ENCODE results near the gene HERC4. TPM values are rescaled to one million over a fixed set of nuclear protein-coding genes. Genes with fewer than 3 reads are reported as not detected.

HERC4 gene
- total RNA-seq, 4 donors from 2014 or later = 26.0 to 39.8 (median 33.1) TPM

DNA sequence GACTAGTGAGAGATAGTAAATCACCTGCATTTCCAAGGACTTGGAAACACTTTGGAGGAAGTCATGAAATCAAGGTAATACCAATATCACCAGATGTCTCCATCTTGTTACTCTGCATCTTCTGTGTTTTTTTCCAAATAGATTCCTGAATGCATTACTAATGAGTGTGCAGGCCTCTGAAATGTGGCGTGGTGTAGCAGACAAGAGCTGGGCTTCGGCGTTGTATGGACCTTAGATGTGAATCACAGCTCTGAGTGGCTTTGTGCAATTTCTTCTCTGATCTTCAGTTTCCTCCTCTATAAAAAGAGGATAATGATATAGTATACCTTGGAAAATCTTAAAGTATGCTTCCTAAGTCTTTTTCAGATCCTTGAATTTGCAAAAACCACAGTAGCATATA lies 24.7 kb upstream of the HERC4 start:
- intact Hi-C loops (cut with DNase I; ENCODE audit: low total_unique reads) = loop anchor here (10.0 kb wide), 1 partner anchor 55 kb away; no protein-coding TSS in a partner anchor

DNA sequence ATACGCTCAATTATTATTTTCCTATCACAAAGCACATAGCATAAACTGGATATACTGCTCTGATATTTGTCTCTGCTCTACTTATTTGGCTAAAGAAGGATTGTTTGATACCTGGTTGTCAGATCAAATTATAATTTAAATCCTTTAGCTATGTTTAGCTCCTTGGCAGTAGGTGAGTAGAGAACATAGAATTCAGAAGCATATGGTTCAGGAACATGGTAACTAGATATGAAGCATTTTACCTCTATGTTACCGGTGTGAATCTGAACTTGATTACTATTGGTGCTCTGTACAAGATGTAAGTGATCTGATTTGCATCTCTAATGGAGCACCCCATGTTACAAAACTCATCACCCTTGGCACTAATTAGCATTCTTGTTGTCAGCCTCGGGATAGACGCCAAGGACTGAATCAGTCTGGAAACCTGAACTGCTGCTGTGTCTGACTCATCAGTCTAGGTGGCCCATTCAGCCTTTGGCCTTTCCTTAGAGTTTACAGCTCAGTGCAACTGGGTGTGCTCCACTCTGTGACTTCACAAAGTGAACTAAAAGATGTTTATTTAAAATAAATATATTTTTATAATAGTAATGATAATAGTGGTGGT lies 21.9 kb upstream of the HERC4 start:
- peak in 1 of 2 donors; percentile 68 for DNase-seq (ENCODE audit: low spot score in 2 of 2)
- WGBS, 2 donors = 44% methylated on average over 4 of the region's 4 CpGs
- no peak overlapping the region for H3K4me3 ChIP-seq (ENCODE audit: low read depth, poor library complexity, severe bottlenecking)
- intact Hi-C loops (cut with DNase I; ENCODE audit: low total_unique reads) = loop anchor here (10.0 kb wide), 1 partner anchor 58 kb away; no protein-coding TSS in a partner anchor
- no peak for TF ChIP-seq POLR2A (IDR thresholded peaks at IDR 0.05)

More for the DNA sequence above, 24.7 kb upstream of the HERC4 start:
- no peak overlapping the region for H3K4me3 ChIP-seq (ENCODE audit: low read depth, poor library complexity, severe bottlenecking)
- WGBS, 2 donors = 97 to 100% methylated on average over 3 of the region's 3 CpGs
- no peak for DNase-seq (ENCODE audit: low spot score in 2 of 2)
- TF ChIP-seq, protein P1, sequence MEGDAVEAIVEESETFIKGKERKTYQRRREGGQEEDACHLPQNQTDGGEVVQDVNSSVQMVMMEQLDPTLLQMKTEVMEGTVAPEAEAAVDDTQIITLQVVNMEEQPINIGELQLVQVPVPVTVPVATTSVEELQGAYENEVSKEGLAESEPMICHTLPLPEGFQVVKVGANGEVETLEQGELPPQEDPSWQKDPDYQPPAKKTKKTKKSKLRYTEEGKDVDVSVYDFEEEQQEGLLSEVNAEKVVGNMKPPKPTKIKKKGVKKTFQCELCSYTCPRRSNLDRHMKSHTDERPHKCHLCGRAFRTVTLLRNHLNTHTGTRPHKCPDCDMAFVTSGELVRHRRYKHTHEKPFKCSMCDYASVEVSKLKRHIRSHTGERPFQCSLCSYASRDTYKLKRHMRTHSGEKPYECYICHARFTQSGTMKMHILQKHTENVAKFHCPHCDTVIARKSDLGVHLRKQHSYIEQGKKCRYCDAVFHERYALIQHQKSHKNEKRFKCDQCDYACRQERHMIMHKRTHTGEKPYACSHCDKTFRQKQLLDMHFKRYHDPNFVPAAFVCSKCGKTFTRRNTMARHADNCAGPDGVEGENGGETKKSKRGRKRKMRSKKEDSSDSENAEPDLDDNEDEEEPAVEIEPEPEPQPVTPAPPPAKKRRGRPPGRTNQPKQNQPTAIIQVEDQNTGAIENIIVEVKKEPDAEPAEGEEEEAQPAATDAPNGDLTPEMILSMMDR (IDR thresholded peaks at IDR 0.05) = no peak
- TF ChIP-seq POLR2A (IDR thresholded peaks at IDR 0.05) = no peak

DNA sequence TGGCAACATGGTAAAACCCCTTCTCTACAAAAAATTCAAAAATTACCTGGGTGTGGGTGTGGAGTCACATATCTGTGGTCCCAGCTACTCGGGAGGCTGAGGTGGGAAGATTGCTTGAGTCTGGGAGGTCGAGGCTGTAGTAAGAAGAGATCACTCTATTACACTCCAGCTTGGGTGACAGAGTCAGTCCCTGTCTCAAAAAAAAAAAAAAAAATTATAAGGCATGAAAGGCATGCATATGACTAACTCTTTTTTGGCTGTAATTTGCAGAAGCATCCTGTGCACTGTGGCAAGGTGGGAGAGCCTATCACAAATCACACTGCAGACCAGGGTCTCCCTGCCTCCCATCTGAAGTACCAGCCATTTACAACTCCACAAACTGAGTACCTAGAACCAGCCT lies 20.1 kb upstream of the HERC4 start:
- TF ChIP-seq POLR2A (IDR thresholded peaks at IDR 0.05) = no peak
- TF ChIP-seq, protein P1 (IDR thresholded peaks at IDR 0.05) = no peak
- H3K4me3 ChIP-seq (ENCODE audit: low read depth, poor library complexity, severe bottlenecking) = no peak overlapping the region
- 58 to 80% methylated on average over 2 of the region's 2 CpGs for WGBS, 2 donors
- intact Hi-C loops (cut with DNase I; ENCODE audit: low total_unique reads) = loop anchor here (10.0 kb wide), 1 partner anchor 60 kb away; no protein-coding TSS in a partner anchor
- DNase-seq (ENCODE audit: low spot score in 2 of 2) = no peak

DNA sequence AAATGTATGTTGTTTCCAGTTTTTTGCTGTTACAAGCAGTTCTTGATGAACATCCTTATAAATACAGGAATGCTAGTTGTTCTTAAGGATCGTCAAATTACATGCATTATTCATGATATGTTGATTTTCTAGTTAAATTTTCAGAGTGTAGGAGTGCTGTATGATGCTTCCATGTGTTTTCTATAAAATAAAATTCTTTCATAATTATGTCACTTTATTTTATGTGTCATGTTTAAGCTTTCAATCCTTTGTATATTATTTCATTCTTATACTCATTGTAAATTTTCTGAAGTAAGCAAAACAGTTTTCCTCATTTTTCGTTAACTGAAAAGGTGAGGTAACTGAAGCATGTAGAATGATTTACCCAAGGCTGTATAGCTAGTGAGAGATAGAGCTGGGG lies 17.4 kb upstream of the HERC4 start:
- no peak overlapping the region for H3K4me3 ChIP-seq (ENCODE audit: low read depth, poor library complexity, severe bottlenecking)
- WGBS, 2 donors = 83 to 84% methylated on average over 2 of the region's 2 CpGs
- no peak for DNase-seq (ENCODE audit: low spot score in 2 of 2)
- intact Hi-C loops (cut with DNase I; ENCODE audit: low total_unique reads) = loop anchor here (10.0 kb wide), 1 partner anchor 62 kb away; no protein-coding TSS in a partner anchor
- TF ChIP-seq, protein P1 (IDR thresholded peaks at IDR 0.05) = no peak
- TF ChIP-seq POLR2A (IDR thresholded peaks at IDR 0.05) = no peak

DNA sequence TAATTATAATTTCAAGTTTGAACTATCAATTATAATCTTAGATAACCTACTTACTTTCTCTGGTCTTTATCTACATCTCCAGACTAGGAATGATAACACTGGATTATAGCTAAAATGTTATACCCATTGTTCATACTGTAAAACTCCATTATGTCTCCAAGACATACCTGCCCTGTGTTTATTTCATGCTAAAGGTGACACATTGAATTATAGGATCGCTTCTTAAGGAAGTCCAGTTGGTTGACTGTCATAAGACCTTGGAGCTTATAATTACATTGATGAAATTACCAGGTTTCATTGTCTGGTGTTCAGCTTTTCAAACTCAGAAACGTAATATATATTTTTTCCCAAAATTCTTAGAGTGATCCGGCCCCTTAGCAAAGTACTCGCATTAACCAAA lies 15.5 kb upstream of the HERC4 start:
- WGBS, 2 donors = 86 to 88% methylated on average over 4 of the region's 4 CpGs
- intact Hi-C loops (cut with DNase I; ENCODE audit: low total_unique reads) = loop anchor here (10.0 kb wide), 1 partner anchor 64 kb away; no protein-coding TSS in a partner anchor
- TF ChIP-seq, protein P1 (IDR thresholded peaks at IDR 0.05) = no peak
- no peak for TF ChIP-seq POLR2A (IDR thresholded peaks at IDR 0.05)
- H3K4me3 ChIP-seq (ENCODE audit: low read depth, poor library complexity, severe bottlenecking) = no peak overlapping the region
- DNase-seq (ENCODE audit: low spot score in 2 of 2) = no peak

DNA sequence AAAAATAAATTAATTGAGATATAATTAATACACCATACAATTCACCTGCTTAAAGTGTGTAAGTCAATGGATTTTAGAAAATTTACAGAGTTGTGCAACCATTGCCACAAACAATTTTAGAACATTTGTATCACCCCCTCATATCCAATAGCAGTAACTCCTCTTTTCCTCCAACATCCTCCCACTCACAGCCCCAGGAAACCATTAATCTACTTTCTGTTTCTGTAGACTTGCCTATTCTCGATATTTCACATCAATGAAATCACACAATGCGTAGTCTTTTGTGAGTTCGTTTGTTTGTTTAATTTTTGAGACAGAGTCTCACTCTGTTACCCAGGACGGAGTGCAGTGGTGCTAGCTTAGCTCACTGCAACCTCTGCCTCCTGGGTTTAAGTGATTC lies 13.7 kb upstream of the HERC4 start:
- 54 to 59% methylated on average over 4 of the region's 4 CpGs for WGBS, 2 donors

More for the DNA sequence above, 13.7 kb upstream of the HERC4 start:
- no peak for DNase-seq (ENCODE audit: low spot score in 2 of 2)
- H3K4me3 ChIP-seq (ENCODE audit: low read depth, poor library complexity, severe bottlenecking) = no peak overlapping the region
- intact Hi-C loops (cut with DNase I; ENCODE audit: low total_unique reads) = no loop called here
- no peak for TF ChIP-seq POLR2A (IDR thresholded peaks at IDR 0.05)
- TF ChIP-seq, protein P1 (IDR thresholded peaks at IDR 0.05) = no peak

Measured in lower leg skin (tissue), 4 donors.